ENCODE results near the gene RNASE13.

RNASE13 gene, protein sequence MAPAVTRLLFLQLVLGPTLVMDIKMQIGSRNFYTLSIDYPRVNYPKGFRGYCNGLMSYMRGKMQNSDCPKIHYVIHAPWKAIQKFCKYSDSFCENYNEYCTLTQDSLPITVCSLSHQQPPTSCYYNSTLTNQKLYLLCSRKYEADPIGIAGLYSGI

DNA sequence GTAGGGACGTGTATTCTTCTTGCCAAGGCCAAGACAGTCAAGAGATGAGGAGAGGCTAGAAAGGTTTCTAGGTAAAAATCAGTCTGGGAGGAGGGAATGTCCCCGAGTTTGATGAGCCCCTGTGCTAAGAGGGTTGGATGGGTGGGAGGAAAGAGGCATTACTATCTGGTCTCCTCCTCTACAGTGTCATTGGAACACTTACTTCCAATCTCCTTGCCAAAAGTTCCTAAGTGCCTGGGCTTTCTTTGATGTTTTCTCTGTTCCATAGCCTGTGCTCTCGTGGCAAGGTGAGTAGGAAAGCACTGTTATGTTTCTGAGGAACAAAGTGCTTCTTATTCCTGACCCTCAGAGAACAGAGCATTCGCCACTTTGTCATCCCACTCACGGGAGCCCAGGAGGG lies at the start of gene RNASE13:
Gene RNASE13, minus strand, starts transcription at position 101 of the 400 bp plus-strand sequence. CDS start 519 bp downstream, outside the sequence.
- DNase-seq (ENCODE audit: low read depth, low spot score), result no peak

DNA sequence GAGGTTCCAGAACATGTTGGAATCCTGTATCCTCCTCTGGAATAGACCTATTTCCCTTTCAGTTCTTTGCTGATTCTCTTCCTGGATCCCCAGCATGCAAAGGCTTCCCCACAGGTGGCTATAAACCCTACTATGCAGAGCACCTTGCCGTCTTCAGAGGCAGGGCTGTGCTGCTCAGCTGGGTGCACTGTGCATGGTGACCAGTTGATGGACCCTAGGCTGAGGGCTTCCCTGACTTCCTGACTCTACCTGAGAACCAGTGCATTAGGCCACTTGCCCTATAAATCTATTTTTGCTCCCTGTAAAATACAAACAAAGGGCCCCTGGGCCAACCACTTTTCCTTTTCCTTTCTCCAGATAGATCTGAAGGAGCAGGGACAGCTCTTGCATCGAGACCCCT lies 49.8 kb upstream of the RNASE13 start:
- no peak for DNase-seq (ENCODE audit: low read depth, low spot score)

DNA sequence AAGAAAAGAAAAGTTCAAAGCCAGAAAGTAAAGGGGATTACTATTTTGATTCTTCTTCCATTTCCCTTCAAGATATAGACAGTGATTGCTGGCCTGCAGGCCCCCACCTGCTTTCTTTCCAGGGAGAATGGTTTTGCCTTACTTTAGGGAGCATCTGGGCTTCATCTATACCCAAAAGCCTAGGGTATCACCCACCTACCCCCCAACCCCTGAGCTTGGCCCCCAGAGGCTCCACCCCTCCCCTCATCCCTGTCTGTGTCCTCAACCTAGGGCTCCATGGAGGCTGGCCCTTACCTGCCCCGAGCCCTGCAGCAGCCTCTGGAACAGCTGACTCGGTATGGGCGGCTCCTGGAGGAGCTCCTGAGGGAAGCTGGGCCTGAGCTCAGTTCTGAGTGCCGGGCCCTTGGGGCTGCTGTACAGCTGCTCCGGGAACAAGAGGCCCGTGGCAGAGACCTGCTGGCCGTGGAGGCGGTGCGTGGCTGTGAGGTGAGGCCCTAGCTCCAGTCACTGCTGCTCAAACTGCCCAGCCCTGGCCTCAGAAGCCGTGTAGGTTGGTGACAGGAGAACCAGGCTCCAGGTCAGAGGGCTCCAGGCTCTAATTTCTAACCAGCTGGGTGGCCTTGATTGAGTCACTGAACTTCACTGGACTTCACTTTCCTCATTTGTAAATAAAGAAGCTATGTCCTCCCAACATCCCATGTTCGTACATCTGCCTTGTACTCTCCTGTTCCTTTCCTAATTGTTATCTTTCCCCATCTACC lies 49.1 kb upstream of the RNASE13 start:
- DNase-seq (ENCODE audit: low read depth, low spot score), result no peak

DNA sequence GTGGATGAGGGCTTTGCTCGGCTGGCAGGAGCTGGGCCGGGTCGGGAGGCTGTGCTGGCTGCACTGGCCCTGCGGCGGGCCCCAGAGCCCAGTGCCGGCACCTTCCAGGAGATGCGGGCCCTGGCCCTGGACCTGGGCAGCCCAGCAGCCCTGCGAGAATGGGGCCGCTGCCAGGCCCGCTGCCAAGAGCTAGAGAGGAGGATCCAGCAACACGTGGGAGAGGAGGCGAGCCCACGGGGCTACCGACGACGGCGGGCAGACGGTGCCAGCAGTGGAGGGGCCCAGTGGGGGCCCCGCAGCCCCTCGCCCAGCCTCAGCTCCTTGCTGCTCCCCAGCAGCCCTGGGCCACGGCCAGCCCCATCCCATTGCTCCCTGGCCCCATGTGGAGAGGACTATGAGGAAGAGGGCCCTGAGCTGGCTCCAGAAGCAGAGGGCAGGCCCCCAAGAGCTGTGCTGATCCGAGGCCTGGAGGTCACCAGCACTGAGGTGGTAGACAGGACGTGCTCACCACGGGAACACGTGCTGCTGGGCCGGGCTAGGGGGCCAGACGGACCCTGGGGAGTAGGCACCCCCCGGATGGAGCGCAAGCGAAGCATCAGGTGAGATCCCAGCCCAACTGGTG lies 47.0 kb upstream of the RNASE13 start:
- no peak for DNase-seq (ENCODE audit: low read depth, low spot score)

DNA sequence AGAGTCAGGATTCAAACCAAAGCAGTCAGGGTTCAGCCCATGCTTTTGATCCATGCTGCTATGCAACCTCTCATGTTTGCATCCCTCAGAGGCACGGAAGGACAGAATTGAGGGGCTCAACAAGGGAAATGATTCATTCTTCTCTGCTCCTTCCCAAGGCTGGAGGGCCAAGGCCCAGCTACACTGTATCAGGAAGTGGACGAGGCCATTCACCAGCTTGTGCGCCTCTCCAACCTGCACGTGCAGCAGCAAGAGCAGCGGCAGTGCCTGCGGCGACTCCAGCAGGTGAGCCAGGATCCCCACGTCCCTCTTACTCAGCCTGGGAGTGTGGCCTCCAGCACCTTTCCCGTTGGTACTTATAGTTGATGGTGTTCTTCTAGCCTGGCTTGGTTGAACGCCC lies 44.1 kb upstream of the RNASE13 start:
- DNase-seq (ENCODE audit: low read depth, low spot score), result no peak

DNA sequence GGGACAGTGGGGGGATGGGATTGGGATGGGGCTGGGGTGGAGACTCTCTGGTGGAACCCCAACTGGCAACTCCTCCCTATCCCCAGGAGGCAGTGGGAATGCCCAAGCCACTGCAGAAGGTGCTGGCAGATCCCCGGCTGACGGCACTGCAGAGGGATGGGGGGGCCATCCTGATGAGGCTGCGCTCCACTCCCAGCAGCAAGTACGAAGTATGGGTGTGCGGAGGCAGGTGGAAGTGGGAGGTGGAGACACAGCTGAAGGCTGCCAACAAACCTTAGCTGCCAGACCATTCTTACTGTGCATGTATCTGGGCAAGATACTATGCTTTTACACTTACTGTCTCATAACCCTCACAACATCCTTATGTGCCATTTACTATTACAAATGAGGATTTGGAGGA lies 43.7 kb upstream of the RNASE13 start:
- no peak for DNase-seq (ENCODE audit: low read depth, low spot score)

DNA sequence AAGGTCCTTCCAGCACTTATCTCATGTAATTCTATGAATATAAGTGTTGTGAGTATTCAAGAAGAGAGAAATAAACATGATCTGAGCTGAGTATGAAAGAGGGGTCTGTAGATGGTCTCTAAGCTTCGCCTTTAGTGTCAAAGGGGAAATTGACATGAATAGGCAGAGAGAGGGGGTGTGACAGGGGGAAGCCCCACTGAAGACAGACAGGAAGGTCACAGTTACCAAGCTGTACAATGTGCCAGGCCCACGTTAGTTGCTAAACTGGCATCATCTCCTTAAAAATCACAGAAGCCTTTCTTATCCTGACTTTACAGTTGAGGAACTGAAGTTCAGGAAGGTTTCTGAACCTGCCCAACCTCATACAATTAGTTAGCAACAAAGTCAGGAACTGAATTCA lies 43.1 kb upstream of the RNASE13 start:
- no peak for DNase-seq (ENCODE audit: low read depth, low spot score)

DNA sequence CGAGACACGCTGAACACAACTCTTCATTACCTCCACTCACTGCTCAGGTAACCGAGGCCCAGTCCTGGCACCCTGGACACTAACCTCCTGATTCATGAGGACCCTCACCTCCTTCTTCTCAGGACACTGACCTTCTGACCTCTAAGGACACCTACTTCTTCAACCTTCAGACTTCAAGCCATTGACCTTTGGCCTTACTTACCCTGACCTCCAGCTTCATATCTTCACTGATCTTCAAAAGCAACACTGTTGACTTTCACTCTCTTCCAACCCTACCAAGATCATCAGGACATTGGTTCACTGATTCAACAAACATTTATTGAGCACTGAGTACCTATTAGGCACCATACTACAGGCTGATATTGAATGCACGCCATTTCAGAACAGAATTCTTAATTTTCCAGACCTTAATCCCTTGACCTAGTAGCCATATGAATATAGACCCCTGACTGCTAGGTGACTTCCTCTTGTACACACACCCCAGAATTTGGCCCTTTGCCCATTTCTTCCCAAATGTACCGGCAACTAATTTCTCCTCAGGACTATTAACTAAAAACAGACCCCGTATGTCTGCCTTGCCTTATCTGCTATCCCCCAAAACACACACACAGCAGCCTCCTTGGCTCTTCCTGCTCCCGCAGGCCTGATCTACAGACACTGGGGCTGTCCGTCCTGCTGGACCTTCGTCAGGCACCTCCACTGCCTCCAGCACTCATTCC lies 41.3 kb upstream of the RNASE13 start:
- no peak for DNase-seq (ENCODE audit: low read depth, low spot score)

DNA sequence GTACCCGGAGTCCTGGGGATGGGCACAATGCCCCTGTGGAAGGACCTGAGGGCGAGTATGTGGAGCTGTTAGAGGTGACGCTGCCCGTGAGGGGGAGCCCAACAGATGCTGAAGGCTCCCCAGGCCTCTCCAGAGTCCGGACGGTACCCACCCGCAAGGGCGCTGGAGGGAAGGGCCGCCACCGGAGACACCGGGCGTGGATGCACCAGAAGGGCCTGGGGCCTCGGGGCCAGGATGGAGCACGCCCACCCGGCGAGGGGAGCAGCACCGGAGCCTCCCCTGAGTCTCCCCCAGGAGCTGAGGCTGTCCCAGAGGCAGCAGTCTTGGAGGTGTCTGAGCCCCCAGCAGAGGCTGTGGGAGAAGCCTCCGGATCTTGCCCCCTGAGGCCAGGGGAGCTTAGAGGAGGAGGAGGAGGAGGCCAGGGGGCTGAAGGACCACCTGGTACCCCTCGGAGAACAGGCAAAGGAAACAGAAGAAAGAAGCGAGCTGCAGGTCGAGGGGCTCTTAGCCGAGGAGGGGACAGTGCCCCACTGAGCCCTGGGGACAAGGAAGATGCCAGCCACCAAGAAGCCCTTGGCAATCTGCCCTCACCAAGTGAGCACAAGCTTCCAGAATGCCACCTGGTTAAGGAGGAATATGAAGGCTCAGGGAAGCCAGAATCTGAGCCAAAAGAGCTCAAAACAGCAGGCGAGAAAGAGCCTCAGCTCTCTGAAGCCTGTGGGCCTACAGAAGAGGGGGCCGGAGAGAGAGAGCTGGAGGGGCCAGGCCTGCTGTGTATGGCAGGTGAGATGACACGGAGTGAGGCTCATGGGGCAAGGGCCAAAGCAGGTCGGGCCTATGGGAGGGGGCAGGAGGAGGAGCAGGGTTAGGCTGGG lies 40.0 kb upstream of the RNASE13 start:
- no peak for DNase-seq (ENCODE audit: low read depth, low spot score)

DNA sequence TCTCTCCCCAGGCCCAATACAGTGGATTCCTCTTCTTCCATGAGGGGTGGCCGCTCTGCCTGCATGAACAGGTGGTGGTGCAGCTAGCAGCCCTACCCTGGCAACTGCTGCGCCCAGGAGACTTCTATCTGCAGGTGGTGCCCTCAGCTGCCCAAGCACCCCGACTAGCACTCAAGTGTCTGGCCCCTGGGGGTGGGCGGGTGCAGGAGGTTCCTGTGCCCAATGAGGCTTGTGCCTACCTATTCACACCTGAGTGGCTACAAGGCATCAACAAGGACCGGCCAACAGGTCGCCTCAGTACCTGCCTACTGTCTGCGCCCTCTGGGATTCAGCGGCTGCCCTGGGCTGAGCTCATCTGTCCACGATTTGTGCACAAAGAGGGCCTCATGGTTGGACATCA lies 39.3 kb upstream of the RNASE13 start:
- no peak for DNase-seq (ENCODE audit: low read depth, low spot score)

DNA sequence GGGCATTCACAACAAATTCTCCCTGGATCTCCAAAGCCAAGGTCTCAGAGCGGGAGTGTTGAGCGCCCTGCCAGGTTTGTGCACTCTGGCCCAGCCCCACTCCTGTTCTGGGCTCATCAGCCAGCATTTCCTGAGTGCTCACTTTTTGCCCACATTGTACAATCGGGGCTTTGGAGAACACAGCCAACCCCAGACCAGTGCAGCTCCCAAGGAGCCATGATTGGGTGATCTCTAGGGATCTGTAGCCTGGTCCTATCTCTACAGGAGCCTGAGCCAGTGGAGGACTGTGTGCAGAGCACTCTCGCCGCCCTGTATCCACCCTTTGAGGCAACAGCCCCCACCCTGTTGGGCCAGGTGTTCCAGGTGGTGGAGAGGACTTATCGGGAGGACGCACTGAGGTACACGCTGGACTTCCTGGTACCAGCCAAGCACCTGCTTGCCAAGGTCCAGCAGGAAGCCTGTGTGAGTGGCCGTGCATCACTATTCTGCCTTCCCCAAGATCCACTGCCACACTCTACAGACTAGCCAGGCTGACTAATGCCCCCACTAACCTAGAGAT lies 38.3 kb upstream of the RNASE13 start:
- DNase-seq (ENCODE audit: low read depth, low spot score), result no peak

DNA sequence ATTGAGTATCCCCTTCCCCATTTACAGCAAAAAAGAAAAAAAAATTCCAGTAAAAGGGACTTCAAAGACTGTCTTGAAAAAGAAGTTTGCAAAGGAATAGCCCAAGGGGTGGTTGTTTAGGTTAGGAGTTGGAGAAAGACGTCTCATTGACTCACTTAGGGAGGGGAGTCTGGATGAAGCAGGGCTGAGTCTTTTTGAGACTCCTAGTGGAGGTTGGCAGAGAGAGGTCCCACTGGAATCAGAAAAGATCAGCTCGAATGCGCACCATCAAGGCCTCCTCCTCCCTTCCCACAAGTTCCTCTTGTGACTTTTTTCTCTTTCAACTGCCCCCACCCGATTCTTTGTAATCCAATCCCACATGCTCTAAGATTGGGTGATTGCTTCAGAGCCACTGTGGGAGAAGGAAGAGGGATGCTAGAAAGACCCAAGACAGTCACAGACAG lies 37.4 kb upstream of the RNASE13 start:
- DNase-seq (ENCODE audit: low read depth, low spot score), result no peak

DNA sequence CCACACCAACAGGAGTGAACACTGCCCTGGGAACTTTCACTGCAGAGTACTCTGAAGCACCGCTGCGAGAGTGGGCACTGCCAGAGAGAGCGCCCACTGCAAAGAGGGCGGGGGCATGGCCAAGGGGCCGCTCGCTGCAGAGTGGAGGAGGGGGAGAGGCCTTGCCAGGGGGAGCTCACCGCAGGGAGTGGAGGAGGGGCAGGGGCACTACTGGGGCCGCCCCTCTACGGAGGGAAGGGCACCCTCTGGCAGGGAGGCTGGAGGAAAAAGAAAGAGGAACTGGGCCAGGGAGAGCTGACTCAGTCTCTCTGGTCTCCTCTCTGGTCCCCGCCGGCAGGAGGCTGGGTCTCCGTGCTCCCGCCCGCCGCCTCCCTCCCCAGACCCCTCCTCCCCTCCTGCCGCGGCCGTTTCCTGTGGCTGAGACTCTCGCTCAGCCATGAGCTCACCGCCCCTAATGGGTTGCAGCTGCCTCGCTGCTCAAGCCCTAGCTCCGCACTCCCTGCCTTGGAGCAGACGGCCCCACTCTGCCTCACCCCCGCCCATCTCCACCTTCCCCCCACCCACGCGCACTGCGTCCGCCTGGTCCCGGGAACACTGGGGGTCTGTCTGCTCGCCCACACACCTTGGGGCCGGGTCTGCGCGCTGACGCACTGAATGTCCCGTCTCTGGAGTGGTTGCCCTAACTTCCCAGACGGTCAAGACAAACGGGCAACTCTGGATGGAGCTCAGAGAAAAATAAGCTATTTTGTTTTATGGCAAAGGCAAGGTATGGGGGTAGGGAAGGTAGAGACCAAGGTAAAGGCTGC lies 36.8 kb upstream of the RNASE13 start:
- DNase-seq (ENCODE audit: low read depth, low spot score), result no peak

DNA sequence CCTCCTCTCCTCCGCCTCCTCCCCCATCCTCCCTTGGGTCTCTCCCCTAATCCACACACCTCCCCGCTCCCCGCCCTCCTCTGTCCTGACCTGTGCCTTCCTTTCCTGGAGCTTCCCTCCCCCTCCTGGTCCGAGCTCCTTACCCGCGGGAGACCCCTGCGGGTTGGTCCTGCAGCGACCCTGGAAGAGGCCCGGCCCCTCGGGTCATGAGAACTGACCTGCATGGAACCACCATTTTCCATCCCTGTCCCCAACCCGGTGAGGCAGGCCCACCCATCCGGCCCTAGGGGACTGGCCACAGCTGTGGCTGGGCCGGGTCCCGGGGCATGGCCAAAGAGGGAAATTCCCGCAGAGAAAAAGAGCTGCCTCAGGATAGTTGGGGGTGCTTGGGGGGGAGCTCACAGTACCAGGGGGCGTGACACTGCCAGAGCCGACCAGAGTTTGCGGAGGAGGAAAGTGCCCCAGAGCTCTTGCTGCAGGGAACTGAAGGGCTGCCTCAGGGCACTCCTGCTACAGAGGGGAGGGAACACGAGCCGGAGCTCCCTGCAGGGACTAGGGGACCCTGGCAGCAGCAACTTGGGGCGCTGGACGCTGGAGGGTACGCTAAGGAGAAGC lies 36.1 kb upstream of the RNASE13 start:
- DNase-seq (ENCODE audit: low read depth, low spot score), result no peak

DNA sequence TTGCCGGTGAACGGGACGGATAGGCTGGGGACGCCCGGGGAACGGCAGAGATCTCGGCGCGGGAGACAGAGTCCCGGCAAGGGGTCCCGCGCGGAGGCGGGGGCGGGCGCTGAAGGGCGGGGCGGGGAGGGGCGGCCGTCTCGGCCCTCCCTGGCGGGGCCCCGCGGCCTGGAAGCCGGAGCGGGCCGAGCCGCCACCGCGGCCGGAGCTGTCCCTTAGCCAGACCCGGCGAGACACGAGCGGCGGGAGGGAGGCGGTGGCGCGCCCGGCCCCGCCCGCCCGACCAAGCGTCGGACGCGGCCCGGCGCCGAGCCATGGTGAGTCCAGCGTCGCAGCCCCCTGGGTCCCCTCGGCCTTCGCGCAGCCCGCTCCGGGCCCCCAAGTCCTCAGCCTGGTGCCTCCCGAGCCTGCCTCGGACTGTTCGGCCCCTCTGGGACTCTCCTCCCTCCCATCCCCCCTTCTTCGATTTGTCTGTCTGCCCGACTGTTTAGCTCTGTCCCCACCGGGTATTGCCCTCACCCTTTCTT lies 35.5 kb upstream of the RNASE13 start, which contains the start of gene ARHGEF40:
Gene ARHGEF40, plus strand, starts transcription at position 222 of the 527 bp plus-strand sequence. Its CDS starts 93 bp downstream, at position 315.
- DNase-seq (ENCODE audit: low read depth, low spot score), result no peak

DNA sequence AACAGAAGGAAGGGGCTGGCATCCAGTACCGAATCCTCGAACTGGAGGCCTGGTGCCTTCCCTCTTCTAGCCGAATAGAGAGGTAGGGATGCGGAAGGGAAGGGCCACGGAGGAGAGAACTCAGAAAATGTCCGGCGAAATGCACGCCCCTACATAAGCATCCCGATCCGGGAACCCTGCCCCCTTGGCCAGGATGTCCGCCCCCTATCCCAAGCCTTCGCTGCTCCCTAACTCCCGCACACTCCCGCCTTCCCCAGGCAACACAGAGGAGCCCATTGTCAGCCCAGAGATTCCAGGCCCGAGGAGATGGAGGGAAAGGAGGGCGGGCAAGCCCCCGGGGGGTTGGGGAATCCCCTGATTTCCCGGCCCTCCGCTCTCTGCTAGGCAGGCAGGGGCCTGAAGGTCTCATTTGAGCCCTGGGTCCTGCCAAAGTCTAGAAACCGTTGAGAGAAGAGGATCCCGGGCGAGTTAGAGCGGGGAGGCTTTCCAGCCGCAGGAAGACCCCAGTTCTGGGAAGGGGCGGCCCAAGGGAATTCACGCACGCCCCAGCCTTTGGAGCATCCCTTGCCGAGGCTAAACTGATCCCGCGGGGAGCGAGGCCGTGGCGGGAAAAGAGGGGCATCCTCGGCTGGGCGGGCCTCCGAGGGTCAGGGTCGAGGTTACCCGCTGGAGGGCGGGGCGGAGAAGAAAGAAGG lies 34.9 kb upstream of the RNASE13 start:
- DNase-seq (ENCODE audit: low read depth, low spot score), result no peak

DNA sequence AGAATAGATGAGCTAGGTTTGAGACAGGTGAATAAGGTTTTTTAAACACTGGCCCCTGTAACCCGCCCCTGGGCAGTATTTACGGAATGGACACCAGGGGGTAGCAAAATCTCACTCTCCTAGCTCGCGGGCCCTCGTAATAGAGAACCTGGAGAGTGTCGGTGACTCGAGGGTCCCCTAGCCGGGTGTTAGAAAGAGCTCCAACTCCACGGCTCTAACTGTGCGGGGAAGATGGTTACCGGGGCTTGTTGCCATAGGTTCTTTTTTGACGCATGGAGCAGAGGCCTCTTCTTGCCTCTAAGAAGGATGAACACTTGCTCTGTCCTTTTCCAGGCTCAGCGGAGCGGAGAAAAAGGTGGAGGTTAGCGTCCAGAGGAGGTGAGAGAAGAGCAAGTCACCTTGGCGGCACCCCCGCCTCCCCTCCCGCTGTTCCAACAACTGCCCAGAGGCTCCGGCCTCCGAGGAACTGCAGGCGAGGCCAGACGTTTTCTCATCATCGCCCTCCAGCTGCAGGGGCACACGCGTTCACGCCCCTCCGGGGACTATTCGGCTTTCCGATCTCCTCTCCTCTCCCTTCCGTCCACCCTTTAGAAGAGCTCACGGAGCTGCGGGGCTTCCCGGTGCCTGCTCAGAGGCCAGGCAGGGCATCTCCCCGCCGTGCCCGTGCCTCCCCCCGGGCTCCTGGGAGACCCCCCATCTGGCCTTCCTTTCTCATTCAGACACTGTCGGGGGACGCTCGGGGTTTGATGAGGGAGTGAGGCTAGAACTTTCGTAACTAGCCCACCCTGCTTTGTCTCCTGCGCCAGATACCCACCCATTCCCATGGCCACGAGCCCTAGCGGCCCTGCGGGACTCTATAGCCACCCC lies 34.1 kb upstream of the RNASE13 start:
- no peak for DNase-seq (ENCODE audit: low read depth, low spot score)
